OCI-M2 (cell line): ENCODE data around the gene HAUS2.

Experiments
- DNase-seq: peaks from one replicate; lab custom pipeline; 2025; ENCODE audit not compliant: unreplicated experiment; lab: John Stamatoyannopoulos, UW

HAUS2 gene

DNA sequence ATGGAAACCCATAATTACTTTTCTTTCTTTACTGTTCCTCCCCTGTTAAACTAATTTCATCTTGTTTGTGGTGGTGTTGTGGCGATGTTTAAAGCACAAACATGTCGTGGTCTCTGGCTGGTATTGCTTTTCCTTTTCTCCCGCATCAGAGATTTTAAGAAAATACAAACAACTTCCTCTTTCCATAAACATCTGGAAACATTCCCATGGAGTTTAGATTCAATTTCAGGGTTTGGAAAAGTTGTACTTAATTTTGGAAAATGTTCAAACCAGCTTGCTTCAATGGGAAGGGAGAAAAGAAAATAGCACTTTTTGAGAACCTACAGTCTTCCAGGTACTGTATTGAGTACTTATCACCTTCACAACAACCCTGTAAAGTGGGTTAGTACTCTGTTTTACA lies 57.2 kb downstream of the HAUS2 start:
- DNase-seq, result no peak

GRCh38 chr15:42608110-42608531 lies 59.5 kb downstream of the HAUS2 start:
- no peak for DNase-seq

DNA sequence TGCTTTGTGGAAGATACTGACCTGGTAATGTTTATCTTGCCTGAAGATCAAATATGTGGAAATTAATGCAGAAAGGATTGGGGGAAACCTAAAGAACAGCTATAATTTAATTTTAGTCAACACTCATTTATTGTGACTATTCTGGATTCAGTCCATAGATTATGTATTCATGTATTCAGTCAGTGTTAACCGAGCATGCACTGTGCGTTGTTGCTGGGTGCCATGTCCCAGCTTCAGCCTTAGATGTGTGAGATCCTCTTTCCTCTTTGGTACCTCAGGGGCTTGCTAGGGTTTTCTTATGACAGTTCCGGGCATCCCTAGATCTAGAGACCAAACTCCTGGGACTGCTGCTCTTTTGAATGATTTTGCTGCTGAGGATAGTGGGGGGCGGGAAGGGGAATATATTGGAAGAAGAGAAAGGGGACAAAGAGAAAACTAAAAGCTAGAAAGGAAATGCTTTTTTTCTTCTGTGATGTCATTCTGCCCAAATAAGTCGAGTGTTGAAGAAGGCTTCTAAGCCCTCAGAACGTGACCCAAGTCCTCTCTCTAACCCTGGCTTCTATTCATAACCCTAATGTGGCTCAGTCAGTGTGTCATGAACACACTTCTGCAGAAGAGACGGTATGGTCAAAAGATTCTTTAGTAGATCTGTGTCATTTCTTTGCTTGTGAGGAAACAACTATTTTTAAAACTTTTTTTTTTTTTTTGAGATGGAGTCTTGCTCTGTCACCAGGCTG lies 60.3 kb downstream of the HAUS2 start:
- no peak for DNase-seq

DNA sequence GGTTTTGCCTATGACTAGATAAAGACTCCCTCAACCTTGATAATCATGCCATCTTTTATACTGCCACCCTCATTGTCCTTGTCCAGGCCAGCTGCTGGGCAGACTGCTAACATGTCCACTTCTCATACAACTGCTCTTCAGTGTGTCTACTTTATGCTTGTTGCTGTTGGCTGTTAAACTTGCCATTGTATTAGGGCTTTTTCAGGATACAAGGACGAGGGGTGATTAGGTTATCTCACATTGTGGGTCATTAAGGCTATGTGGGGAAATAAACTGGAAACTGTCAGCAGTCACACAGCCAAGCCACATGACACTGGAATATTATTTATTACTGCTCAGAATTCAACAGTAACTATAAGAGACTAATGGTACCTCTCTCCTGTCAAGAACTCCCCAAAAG lies 62.9 kb downstream of the HAUS2 start:
- no peak for DNase-seq

GRCh38 chr15:42612367-42612912 lies 63.8 kb downstream of the HAUS2 start:
- no peak for DNase-seq

GRCh38 chr15:42616107-42616506 lies 67.5 kb downstream of the HAUS2 start:
- no peak for DNase-seq
